ENCODE results near the gene CCDC191.

CCDC191 gene

DNA sequence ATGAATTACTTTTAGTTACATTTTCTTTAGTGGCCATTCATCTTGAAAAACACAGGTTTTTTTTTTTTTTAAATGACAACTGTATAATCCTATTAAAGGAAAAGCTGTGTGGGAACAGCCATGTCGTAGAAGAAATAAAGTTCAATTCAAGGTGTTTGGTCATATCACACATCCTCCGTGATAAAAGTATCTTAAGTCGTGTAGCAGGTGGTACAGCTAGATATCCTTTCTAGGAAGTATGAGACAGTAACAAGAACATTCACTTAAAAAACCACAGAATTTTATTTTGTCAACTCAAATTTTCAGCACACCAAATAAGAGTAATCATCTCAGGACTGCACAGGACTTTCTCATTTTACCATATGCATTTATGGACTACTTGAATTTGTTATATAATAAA is 92.4 kb downstream of the CCDC191 start:
- H3K27me3 ChIP-seq = no peaks in the 10 kb centered on the region
- no peak overlapping the region for H3K4me3 ChIP-seq
- peaks cover 0 to 8% (median under 1%) of the 10 kb centered on the region in 11 experiments; a peak in 8 of 22 replicates for H3K36me3 ChIP-seq
- no peak for TF ChIP-seq Cebpa-rat (IDR thresholded peaks at IDR 0.05)
- H3K4me2 ChIP-seq = no peak overlapping the region
- H3K9ac ChIP-seq = no peak overlapping the region
- H3K9me3 ChIP-seq (replicated peaks in 1 of 11) = no peaks in the 10 kb centered on the region
- H4K20me1 ChIP-seq = no peaks in the 10 kb centered on the region
- 0 out of 20 replicates have a peak, but pooled peaks cover 0 to 4% (median 0%) of the 10 kb centered on the region in 10 experiments for H3K4me1 ChIP-seq
- no peak overlapping the region for H3K27ac ChIP-seq

DNA sequence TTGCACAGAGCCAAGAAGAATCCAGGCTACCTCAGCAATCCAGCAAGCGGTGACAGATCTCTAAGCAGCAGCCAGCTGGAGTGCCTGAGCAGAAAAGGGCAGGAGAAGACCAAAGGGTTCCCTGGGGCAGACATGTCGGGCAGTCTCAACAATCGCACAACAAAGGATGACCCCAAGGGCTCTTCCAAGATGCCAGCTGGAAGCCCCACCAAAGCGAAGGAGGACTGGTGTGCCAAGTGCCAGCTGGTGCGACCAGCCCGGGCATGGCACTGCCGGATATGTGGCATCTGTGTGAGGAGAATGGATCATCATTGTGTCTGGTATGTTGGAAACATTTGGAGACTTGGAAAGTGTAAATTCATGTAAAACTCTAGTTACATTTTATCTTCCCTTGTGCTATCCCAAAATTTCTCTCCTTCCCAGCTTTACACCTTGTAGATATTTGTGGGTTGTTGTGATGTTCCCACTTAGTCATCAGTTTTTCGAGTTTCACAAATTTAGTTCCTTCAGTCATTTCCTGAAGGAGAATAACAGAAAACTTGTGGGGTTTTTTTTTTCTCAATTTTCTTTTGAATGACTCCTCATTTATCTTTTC is 102.1 kb downstream of the CCDC191 start:
- 0 out of 22 replicates have a peak, but pooled peaks cover 0 to 4% (median 0%) of the 10 kb centered on the region in 11 experiments for H3K9me3 ChIP-seq (replicated peaks in 1 of 11)
- H4K20me1 ChIP-seq = peaks cover 0 to 6% (median 0%) of the 10 kb centered on the region in 11 experiments; a peak in 1 of 22 replicates
- no peak overlapping the region for H3K27ac ChIP-seq
- peak overlapping the region in 4 of 10 experiments; percentile 1 to 41 (median 4); a peak in 2 of 20 replicates for H3K4me3 ChIP-seq
- peaks cover 1 to 13% (median 8%) of the 10 kb centered on the region in 11 experiments; a peak in 15 of 22 replicates for H3K27me3 ChIP-seq
- H3K4me1 ChIP-seq = peaks cover 18 to 25% (median 20%) of the 10 kb centered on the region in 10 experiments
- H3K36me3 ChIP-seq = peaks cover 0 to 22% (median 6%) of the 10 kb centered on the region in 11 experiments; a peak in 9 of 22 replicates
- peak overlapping the region; percentile 65 to 87 (median 82) for H3K4me2 ChIP-seq
- TF ChIP-seq Cebpa-rat (IDR thresholded peaks at IDR 0.05) = no peak
- no peak overlapping the region for H3K9ac ChIP-seq

- Histone ChIP-seq H3K9me3 (replicated peaks in 1 of 11) (0 out of 22 replicates have a peak, but pooled peaks cover 0 to 4% (median 0%) of the 10 kb centered on the region in 11 experiments), H3K4me2 (peak overlapping the region; percentile 65 to 87 (median 82)), H3K4me1 (peaks cover 20 to 26% (median 21%) of the 10 kb centered on the region in 10 experiments), H3K36me3 (peaks cover 0 to 17% (median 5%) of the 10 kb centered on the region in 11 experiments; a peak in 9 of 22 replicates), H3K9ac (no peak overlapping the region), H3K4me3 (peak overlapping the region in 4 of 10 experiments; percentile 1 to 41 (median 4); a peak in 2 of 20 replicates), H4K20me1 (peaks cover 0 to 6% (median 0%) of the 10 kb centered on the region in 11 experiments; a peak in 2 of 22 replicates), H3K27ac (no peak overlapping the region), H3K27me3 (peaks cover 6 to 18% (median 13%) of the 10 kb centered on the region in 11 experiments; a peak in 19 of 22 replicates)
- TF ChIP-seq Cebpa-rat (IDR thresholded peaks at IDR 0.05) = no peak
Measured at GRCh38 chr3:113953677-113954076, 102.6 kb downstream of the CCDC191 start.

DNA sequence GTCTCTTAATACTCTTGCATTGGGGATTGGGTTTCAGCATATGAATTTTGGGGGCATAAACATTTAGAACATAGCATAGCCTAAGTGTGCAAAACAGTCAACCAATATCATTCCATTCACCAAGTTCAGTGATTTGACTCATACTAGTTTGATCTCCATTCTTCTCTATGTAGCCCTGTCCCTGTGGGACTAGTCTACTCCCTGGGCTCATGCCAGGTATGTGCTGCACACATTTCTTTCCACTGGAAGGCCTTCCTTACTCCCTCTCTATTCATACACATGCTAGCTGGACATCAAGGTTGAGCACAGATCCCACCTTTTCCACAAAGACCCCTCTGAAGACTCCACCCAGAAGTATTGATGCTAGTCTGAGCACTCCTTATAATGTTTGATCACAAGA is 103.4 kb downstream of the CCDC191 start:
- no peak for TF ChIP-seq Cebpa-rat (IDR thresholded peaks at IDR 0.05)
- Histone ChIP-seq H3K27ac (no peak overlapping the region), H3K9me3 (replicated peaks in 1 of 11) (0 out of 22 replicates have a peak, but pooled peaks cover 0 to 4% (median 0%) of the 10 kb centered on the region in 11 experiments), H3K4me1 (peaks cover 20 to 33% (median 29%) of the 10 kb centered on the region in 10 experiments), H3K36me3 (peaks cover 0 to 12% (median 0%) of the 10 kb centered on the region in 11 experiments; a peak in 4 of 22 replicates), H3K4me3 (no peak overlapping the region), H3K27me3 (peaks cover 14 to 25% (median 20%) of the 10 kb centered on the region in 11 experiments; a peak in 20 of 22 replicates), H4K20me1 (peaks cover 0 to 7% (median 0%) of the 10 kb centered on the region in 11 experiments; a peak in 2 of 22 replicates), H3K4me2 (peak overlapping the region in 8 of 11 experiments; percentile 65 to 87 (median 84); a peak in 11 of 22 replicates), H3K9ac (no peak overlapping the region)

DNA sequence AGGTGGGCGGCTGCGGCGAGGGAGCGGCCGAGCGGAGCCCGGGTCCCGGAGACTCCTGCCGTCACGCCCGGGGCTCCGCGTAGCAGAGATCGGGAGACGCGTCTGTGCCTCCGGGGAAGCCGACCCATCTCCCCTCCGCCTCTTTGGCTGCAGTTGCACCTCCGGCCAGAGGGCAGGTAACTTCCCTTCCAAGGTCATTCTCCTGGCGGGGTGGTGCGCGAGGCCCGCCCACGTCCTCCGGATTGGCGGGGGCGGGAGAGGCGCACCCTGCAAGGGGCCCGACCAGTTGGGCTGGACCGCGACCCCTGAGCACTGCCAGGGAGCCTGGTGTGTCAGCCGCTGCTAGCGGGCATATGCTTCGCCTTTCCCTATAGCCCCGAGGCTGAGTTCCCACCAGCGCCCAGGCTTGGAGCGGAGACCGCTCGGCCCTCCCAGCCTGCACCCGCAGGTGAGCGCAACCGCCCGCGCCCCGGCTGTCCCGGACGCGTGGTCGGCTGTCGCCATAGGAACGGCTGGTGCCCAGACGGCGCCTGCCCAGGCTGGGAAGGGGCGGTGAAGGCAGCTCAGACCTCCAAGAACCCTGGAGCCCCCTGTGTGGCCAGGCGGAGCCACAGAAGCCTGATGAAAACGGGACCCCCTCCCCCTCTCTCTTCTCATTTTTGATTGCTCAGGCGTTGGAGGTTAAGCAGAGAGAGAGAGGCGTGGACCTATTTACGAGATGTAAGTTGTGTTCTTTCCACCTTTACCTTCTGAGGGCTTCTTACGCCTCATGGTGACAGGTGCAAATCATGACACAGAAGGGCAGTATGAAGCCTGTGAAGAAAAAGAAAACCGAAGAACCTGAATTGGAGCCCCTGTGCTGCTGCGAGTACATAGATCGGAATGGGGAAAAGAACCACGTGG is 108.1 kb downstream of the CCDC191 start:
- TF ChIP-seq Cebpa-rat (IDR thresholded peaks at IDR 0.05) = no peak
- H4K20me1 ChIP-seq = peaks cover 0 to 7% (median 0%) of the 10 kb centered on the region in 11 experiments; a peak in 2 of 22 replicates
- H3K4me3 ChIP-seq = peak overlapping the region; percentile 74 to 87 (median 78)
- 0 out of 22 replicates have a peak, but pooled peaks cover 0 to 4% (median 0%) of the 10 kb centered on the region in 11 experiments for H3K9me3 ChIP-seq (replicated peaks in 1 of 11)
- H3K4me1 ChIP-seq = peaks cover under 1 to 20% (median 13%) of the 10 kb centered on the region in 10 experiments; a peak in 18 of 20 replicates
- H3K27ac ChIP-seq = peak overlapping the region in 10 of 11 experiments; percentile 16 to 65 (median 54); a peak in 18 of 22 replicates
- H3K36me3 ChIP-seq = 0 out of 22 replicates have a peak, but pooled peaks cover 0 to 5% (median 0%) of the 10 kb centered on the region in 11 experiments
- peak overlapping the region; percentile 99 to 100 (median 99) for H3K4me2 ChIP-seq
- peak overlapping the region; percentile 49 to 79 (median 69) for H3K9ac ChIP-seq
- peaks cover 14 to 39% (median 24%) of the 10 kb centered on the region in 11 experiments; a peak in 20 of 22 replicates for H3K27me3 ChIP-seq

GRCh38 chr3:113947372-113948014 is 108.8 kb downstream of the CCDC191 start, which contains the start of gene ZDHHC23:
Gene ZDHHC23, plus strand, starts transcription at chr3:113948013. Its CDS starts 790 bp downstream, at chr3:113948803.
- H3K4me1 ChIP-seq = peaks cover 0 to 15% (median 9%) of the 10 kb centered on the region in 10 experiments; a peak in 15 of 20 replicates
- H3K9ac ChIP-seq = peak within 1 kb of the TSS; percentile 49 to 79 (median 69)
- TF ChIP-seq Cebpa-rat (IDR thresholded peaks at IDR 0.05) = no peak
- peaks cover 14 to 39% (median 24%) of the 10 kb centered on the region in 11 experiments; a peak in 20 of 22 replicates for H3K27me3 ChIP-seq
- peak within 1 kb of the TSS; percentile 74 to 87 (median 78) for H3K4me3 ChIP-seq
- peak within 1 kb of the TSS in 10 of 11 experiments; percentile 16 to 65 (median 54); a peak in 18 of 22 replicates for H3K27ac ChIP-seq
- 0 out of 22 replicates have a peak, but pooled peaks cover 0 to under 1% (median 0%) of the 10 kb centered on the region in 11 experiments for H3K9me3 ChIP-seq (replicated peaks in 1 of 11)
- H4K20me1 ChIP-seq = peaks cover 0 to 7% (median 0%) of the 10 kb centered on the region in 11 experiments; a peak in 2 of 22 replicates
- H3K4me2 ChIP-seq = peak within 1 kb of the TSS; percentile 99 to 100 (median 99)
- H3K36me3 ChIP-seq = 0 out of 22 replicates have a peak, but pooled peaks cover 0 to 2% (median 0%) of the 10 kb centered on the region in 11 experiments

DNA sequence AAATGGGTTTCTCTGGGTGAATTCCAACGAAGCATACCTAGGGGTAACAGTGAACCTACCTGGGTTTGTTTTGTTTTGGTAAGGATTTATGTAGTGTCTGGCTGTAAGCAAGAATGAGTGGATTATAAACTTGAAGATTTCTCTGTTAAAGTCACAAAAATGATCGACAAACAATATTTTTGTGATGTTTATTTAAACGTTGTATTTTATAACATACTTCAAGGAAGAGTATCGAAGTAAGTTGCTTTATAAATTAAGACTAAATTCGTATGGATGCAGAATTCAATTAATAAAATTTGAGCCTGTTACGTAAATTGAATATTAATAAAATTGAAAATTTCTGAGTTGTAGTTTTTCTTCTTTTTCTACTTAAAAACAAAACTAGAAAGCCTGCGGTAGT is 109.5 kb downstream of the CCDC191 start:
- Histone ChIP-seq H3K4me1 (peaks cover 0 to 15% (median 9%) of the 10 kb centered on the region in 10 experiments; a peak in 15 of 20 replicates), H3K27ac (no peak overlapping the region), H3K9ac (peak overlapping the region in 2 of 11 experiments; percentile 65 to 74; a peak in 3 of 22 replicates), H3K9me3 (replicated peaks in 1 of 11) (no peaks in the 10 kb centered on the region), H3K4me2 (peak overlapping the region; percentile 99 to 100 (median 99); a peak in 20 of 22 replicates), H3K27me3 (peaks cover 14 to 39% (median 24%) of the 10 kb centered on the region in 11 experiments; a peak in 20 of 22 replicates), H4K20me1 (peaks cover 0 to 7% (median 0%) of the 10 kb centered on the region in 11 experiments; a peak in 2 of 22 replicates), H3K4me3 (peak overlapping the region; percentile 74 to 87 (median 78)), H3K36me3 (no peaks in the 10 kb centered on the region)
- no peak for TF ChIP-seq Cebpa-rat (IDR thresholded peaks at IDR 0.05)

Measured in BLaER1 treated with 17β-estradiol and CSF1 and Interleukin-3, amounts not matched to agents 10 nM and 100 nM (cell line).